LNCAP (cell line): ENCODE data around the gene MAN1A2.

Source experiments
- CTCF ChIP-seq: fragments of 450-650 bp; IDR thresholded peaks from 2 replicates; pipeline ENCODE4 v1.5.1; 2017; ENCODE audit warnings: mild to moderate bottlenecking

The MAN1A2 gene

GRCh38 chr1:117401761-117402160 lies 34.5 kb downstream of the MAN1A2 start:
- no peak for TF ChIP-seq CTCF

DNA sequence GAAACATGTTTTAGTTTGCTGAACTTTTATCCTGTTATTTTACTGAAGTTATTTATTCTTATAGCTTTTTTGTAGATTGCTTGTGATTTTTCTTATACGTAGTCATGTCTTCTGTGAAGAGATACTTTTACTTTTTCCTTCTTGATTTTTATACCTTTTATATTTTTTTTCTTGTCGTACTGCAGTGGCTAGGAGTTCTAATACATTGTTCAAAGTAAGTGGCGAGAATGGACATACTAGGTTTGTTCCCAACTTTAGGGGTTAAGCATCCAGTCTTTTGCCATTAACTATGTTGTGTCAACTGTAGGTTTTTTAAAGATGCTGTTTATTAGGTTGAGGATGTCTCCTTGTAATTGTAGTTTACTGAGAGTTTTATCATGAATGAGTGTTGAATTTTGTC lies 36.3 kb downstream of the MAN1A2 start:
- TF ChIP-seq CTCF = no peak

GRCh38 chr1:117405042-117405441 lies 37.8 kb downstream of the MAN1A2 start:
- TF ChIP-seq CTCF = no peak

- no peak for TF ChIP-seq CTCF
Observed at GRCh38 chr1:117412472-117412871, 45.2 kb downstream of the MAN1A2 start.

DNA sequence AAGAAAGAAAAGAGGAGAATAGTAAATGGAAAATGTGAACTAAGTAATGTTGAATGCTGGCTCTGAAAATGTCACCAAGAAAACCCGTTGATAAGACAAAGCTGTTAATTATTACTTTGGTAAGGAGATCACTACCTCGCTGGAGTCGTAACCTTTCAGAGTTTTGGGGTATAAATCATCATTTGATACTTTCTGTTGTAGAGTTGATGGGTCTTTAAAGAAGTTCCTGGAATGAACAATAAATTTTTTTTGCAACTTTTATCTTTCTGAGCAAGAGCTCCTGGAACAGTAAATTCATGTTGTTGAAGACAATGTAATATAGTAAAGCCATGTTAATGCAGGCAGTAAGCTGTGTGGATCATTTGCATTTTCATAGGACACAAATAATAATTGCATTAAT lies 46.2 kb downstream of the MAN1A2 start:
- TF ChIP-seq CTCF = no peak

DNA sequence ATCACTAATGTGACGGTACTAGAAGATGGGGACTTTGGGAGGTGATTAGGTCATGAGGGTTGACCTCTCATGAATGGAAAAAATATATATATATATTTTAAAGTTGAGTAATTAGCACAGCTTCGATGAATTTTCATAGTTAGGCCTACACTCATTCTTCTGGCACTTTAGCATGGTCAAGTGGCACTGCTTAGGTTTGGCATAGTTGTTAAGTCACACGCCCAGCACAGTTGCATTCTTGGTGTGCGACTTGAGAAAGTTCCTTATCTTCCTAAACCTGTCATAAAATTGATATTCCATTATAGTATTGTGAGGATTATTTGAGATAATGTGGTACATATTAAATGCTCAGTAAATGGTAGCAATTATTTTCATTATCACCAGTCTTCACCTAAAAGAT lies 47.7 kb downstream of the MAN1A2 start:
- no peak for TF ChIP-seq CTCF

DNA sequence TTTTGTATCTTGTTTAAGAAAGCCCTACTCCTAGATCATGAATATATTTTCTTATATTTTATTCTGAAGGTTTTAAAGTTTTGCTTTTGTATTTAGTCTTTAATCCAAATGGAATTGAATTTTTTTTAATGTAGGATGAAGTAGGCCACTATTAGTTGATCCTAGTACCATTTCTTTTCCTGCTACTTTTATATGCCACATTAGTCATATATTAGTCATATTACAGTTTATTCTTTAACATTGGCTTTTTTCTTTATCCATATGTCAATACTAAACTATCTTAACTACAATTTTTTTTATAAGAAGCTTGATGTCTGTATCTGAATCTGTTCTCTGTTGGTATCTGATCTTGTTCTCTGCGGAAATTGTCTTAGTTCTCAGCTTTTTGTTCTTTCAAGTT lies 48.8 kb downstream of the MAN1A2 start:
- no peak for TF ChIP-seq CTCF

DNA sequence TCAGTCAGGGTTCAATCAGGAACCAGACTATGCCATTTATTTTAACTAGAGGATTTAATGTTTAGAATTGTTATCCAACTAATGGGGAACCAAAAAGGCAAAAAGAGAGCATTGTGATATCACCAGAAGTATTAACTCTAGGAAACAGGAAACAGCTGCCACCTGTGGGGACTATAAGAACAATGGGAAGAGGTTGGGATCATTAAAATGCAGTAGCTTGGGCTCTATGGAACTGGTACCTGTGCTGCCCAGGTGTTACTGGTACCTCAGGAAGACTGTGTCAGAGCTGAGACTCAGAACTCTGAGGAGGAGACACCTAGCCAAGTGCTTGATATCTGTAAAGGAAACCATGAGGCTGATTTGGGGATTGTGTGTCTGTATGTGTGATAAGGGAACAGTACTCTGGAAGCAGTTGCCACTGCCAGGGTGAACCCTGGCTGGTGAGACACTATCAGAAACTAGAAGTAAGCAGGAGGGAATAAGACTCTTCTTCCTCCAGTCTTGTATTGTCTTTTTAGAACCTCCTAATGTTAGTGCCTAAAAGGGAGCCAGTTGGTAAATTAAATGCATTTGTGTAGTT lies 49.4 kb downstream of the MAN1A2 start:
- TF ChIP-seq CTCF = no peak
